ENCODE measurements around the gene ALDH3A1. TPM values are rescaled to one million over a fixed set of nuclear protein-coding genes. Genes with fewer than 3 reads are reported as not detected.
A peak's percentile ranks its signal among the peaks of the same experiment; 100 is the strongest.

Gene ALDH3A1
- total RNA-seq, 6 experiments from 2014 or later, result 0.26 to 13.8 (median 1.7) TPM

- no peaks in the 10 kb centered on the region for H3K36me3 ChIP-seq
- WGBS (ENCODE audit: insufficient coverage, low coverage, low lambda C conversion rate, missing lambda C conversion rate), result 58% methylated on average over 4 of the region's 4 CpGs
- intact Hi-C loops (cut with DNase I), result no loop called here
- ATAC-seq, result no peak
- no peak overlapping the region for H3K4me3 ChIP-seq
- no peaks in the 10 kb centered on the region for H3K27me3 ChIP-seq
- H3K27ac ChIP-seq, result no peak overlapping the region
- no peak for DNase-seq
- no peak for TF ChIP-seq CTCF (IDR thresholded peaks at IDR 0.05)
- TF ChIP-seq POLR2A (IDR thresholded peaks at IDR 0.05), result no peak
- no peaks in the 10 kb centered on the region for H3K9me3 ChIP-seq
- peaks cover 0 to 4% (median 0%) of the 10 kb centered on the region in 4 donors for H3K4me1 ChIP-seq
Observed at GRCh38 chr17:19785854-19786253, 37.8 kb upstream of the ALDH3A1 start.

- Histone ChIP-seq H3K27ac (no peak overlapping the region), H3K27me3 (no peaks in the 10 kb centered on the region), H3K4me1 (peaks cover 0 to 4% (median 0%) of the 10 kb centered on the region in 4 donors), H3K4me3 (no peak overlapping the region), H3K9me3 (no peaks in the 10 kb centered on the region), H3K36me3 (peaks cover 0 to 11% (median 0%) of the 10 kb centered on the region in 4 donors)
- intact Hi-C loops (cut with DNase I), result no loop called here
- 73% methylated on average over 9 of the region's 9 CpGs for WGBS (ENCODE audit: insufficient coverage, low coverage, low lambda C conversion rate, missing lambda C conversion rate)
- DNase-seq, result no peak
- peak in 3 of 4 donors; percentile 42 to 50 (median 45) for ATAC-seq
- TF ChIP-seq CTCF (IDR thresholded peaks at IDR 0.05), result no peak
- TF ChIP-seq POLR2A (IDR thresholded peaks at IDR 0.05), result no peak
Observed at GRCh38 chr17:19781488-19782458, 33.7 kb upstream of the ALDH3A1 start.

GRCh38 chr17:19780846-19781245 lies 32.7 kb upstream of the ALDH3A1 start:
- intact Hi-C loops (cut with DNase I), result no loop called here

GRCh38 chr17:19773534-19773933 lies 25.4 kb upstream of the ALDH3A1 start:
- Histone ChIP-seq H3K4me3 (no peak overlapping the region), H3K4me1 (no peaks in the 10 kb centered on the region), H3K9me3 (no peaks in the 10 kb centered on the region), H3K27me3 (no peaks in the 10 kb centered on the region), H3K36me3 (peaks cover 0 to 13% (median 0%) of the 10 kb centered on the region in 4 donors), H3K27ac (no peak overlapping the region)
- 100% methylated on average over 1 of the region's 6 CpGs for WGBS (ENCODE audit: insufficient coverage, low coverage, low lambda C conversion rate, missing lambda C conversion rate)
- TF ChIP-seq CTCF (IDR thresholded peaks at IDR 0.05) (no peak), POLR2A (IDR thresholded peaks at IDR 0.05) (no peak)
- no peak for DNase-seq
- peak in 1 of 4 donors; percentile 19 for ATAC-seq
- intact Hi-C loops (cut with DNase I), result no loop called here

More at GRCh38 chr17:19780846-19781245, 32.7 kb upstream of the ALDH3A1 start:
- DNase-seq (no peak), ATAC-seq (no peak)
- Histone ChIP-seq H3K4me1 (peaks cover 0 to 4% (median 0%) of the 10 kb centered on the region in 4 donors), H3K27me3 (no peaks in the 10 kb centered on the region), H3K9me3 (no peaks in the 10 kb centered on the region), H3K4me3 (no peak overlapping the region), H3K27ac (no peak overlapping the region), H3K36me3 (peaks cover 0 to 11% (median 0%) of the 10 kb centered on the region in 4 donors)
- 94% methylated on average over 2 of the region's 4 CpGs for WGBS (ENCODE audit: insufficient coverage, low coverage, low lambda C conversion rate, missing lambda C conversion rate)
- no peak for TF ChIP-seq POLR2A (IDR thresholded peaks at IDR 0.05)

All from right lobe of liver (tissue), 6 donors.